Heart left ventricle (tissue), 16 donors: ENCODE measurements around the gene RTL10. TPM values are rescaled to one million over a fixed set of nuclear protein-coding genes. Genes with fewer than 3 reads are reported as not detected.

Source experiments
- ATAC-seq, 4 donors: fragments of 200-7000 bp; cut with Tn5 transposase; one replicate each; pipeline ENCODE4 v1.9.1; 2020 to 2022; ENCODE audit warnings: moderate library complexity in 4 of 4, mild to moderate bottlenecking in 3 of 4, moderate number of reproducible peaks in 1 of 4
- DNase-seq, 5 donors: peaks; one replicate each; pipeline ENCODE4 v3.0.0-alpha.2; 2020
- H3K27ac ChIP-seq, 12 donors: fragments of 200-600 bp; sonication (generic) in 4 of 12; one replicate each; pipeline versions ENCODE4 v1.5.0 to v1.8.0; 2016 to 2022; ENCODE audit warnings: mild to moderate bottlenecking in 2 of 12
- H3K27me3 ChIP-seq, 9 donors: fragments of 200-600 bp; sonication (generic) in 2 of 9; one replicate each; pipeline versions ENCODE4 v1.5.1 to v1.8.0; 2016 to 2022; ENCODE audit warnings: mild to moderate bottlenecking in 3 of 9
- H3K36me3 ChIP-seq, 9 donors: fragments of 200-600 bp; sonication (generic) in 2 of 9; one replicate each; pipeline versions ENCODE4 v1.5.0 to v1.8.0; 2018 to 2022; ENCODE audit warnings: mild to moderate bottlenecking in 2 of 9
- H3K4me1 ChIP-seq, 12 donors: fragments of 200-600 bp; sonication (generic) in 4 of 12; one replicate each; pipeline versions ENCODE4 v1.5.0 to v1.8.0; 2016 to 2022; ENCODE audit warnings: mild to moderate bottlenecking in 3 of 12
- H3K4me3 ChIP-seq, 12 donors: fragments of 200-600 bp; sonication (generic) in 4 of 12; one replicate each; pipeline versions ENCODE4 v1.5.0 to v1.8.0; 2017 to 2022; ENCODE audit warnings: mild to moderate bottlenecking in 9 of 12, moderate library complexity in 4 of 12
- H3K9me3 ChIP-seq, 12 donors: fragments of 200-600 bp; sonication (generic) in 4 of 12; one replicate each; pipeline versions ENCODE4 v1.5.0 to v1.8.0; 2016 to 2022; ENCODE audit warnings: mild to moderate bottlenecking in 1 of 12
- CTCF ChIP-seq, 12 donors: fragments of 200-600 bp; sonication (generic) in 4 of 12; IDR thresholded peaks; one replicate each; pipeline versions ENCODE4 v1.5.0 to v1.8.0; 2018 to 2022; ENCODE audit warnings: antibody characterized with exemption in 12 of 12, mild to moderate bottlenecking in 5 of 12
- POLR2A ChIP-seq, 2 donors: fragments of 450-650 bp; IDR thresholded peaks; one replicate each; pipeline ENCODE4 v1.6.1; 2017; ENCODE audit warnings: antibody characterized with exemption in 2 of 2, mild to moderate bottlenecking in 2 of 2, moderate library complexity in 2 of 2
- WGBS, 4 donors: extraction: QIAGEN DNeasy Blood & Tissue Kit in 2 of 4; methylation state at CpG; one replicate each; pipeline versions ENCODE4 v1.1.5 to v1.1.7; 2013 to 2018; 5-methylcytosine and 5-hydroxymethylcytosine counted together
- intact Hi-C, 10 donors: fragments of 100-400 bp; cut with DNase I; formaldehyde crosslinking; loops; one replicate each; pipeline versions ENCODE4 v1.11.1 to v1.14.2; 2022
- polyA plus RNA-seq, 2 donors: library from polyadenylated mRNA; stranded (reverse); fragments of 200-250 nt; gene quantifications; one replicate each; pipeline ENCODE4 v1.2.3, GENCODE V29; 2013
- total RNA-seq, 9 donors: library from RNA; depleted of rRNA in 2 of 9; stranded (reverse); fragments of >200 nt in 2 of 9; fragmentation: NEBNext Ultra II Directional in 3 of 9; extraction: Animal tissue kit (Norgen Biotek cat#: 25700) in 3 of 9; gene quantifications; one replicate each; pipeline versions ENCODE4 v1.1.0 to v1.2.4, GENCODE V29; 2016 to 2023
- donor health status: ischemic (EF 13 %, LVEDD 7.1; RV severe dilation, severe dysfunction).
- donor health status: healthy with polysubstance abuse.
- donor health status: DM: no; HTN: yes; CAD: no.
- donor health status: DM: no; HTN: no; CAD: no.
- donor health status: ischemic (EF 25% LVEDD 6.9; RV normal size, moderate dysfunction).
- donor health status: ischemic (EF 25% LVEDD 5.7; RV mildly dilated, moderate dysfunction).
- donor health status: healthy.
- donor health status: DM: yes; HTN: yes; CAD: no.
- donor health status: ischemic (EF 35%, LVEDD 5.7; RV mildly dilated, moderate dysfunction).
- donor health status: nonischemic (EF 11% LVEDD 7.7; RV severe dilation, severe dysfunction).
- donor health status: DM: yes; HTN: yes; CAD: no.
- donor health status: PGD.
- donor health status: ischemic (EF 29% LVEDD 5.4; RV normal size, mild dysfunction).
- donor health status: nonischemic (EF 23%, LVEDD 6.1; RV moderate dilation, normal function).

The RTL10 gene
- total and polyA plus RNA-seq, 11 donors: 4.6 to 11.6 (median 7.5) TPM

- H3K36me3 ChIP-seq: no peaks in the 10 kb centered on the region
- intact Hi-C loops: no loop called here
- H3K4me3 ChIP-seq: no peak overlapping the region
- no peaks in the 10 kb centered on the region for H3K4me1 ChIP-seq
- no peak overlapping the region for H3K27ac ChIP-seq
- H3K9me3 ChIP-seq: no peaks in the 10 kb centered on the region
- TF ChIP-seq POLR2A (IDR thresholded peaks at IDR 0.05) (no peak), CTCF (IDR thresholded peaks at IDR 0.05) (no peak)
- ATAC-seq (no peak), DNase-seq (no peak)
- H3K27me3 ChIP-seq: no peaks in the 10 kb centered on the region
- WGBS, 4 donors: 89 to 95% (median 94%) methylated on average over 7 of the region's 7 CpGs
These were observed 28.6 kb downstream of the RTL10 start for GRCh38 chr22:19825904-19826618.

- H3K27ac ChIP-seq: no peak overlapping the region
- WGBS, 4 donors: 90 to 98% (median 95%) methylated on average over 8 of the region's 8 CpGs
- no peaks in the 10 kb centered on the region for H3K9me3 ChIP-seq
- no peaks in the 10 kb centered on the region for H3K36me3 ChIP-seq
- H3K4me1 ChIP-seq: no peaks in the 10 kb centered on the region
- intact Hi-C loops: no loop called here
- H3K27me3 ChIP-seq: no peaks in the 10 kb centered on the region
- ATAC-seq: no peak
- no peak for TF ChIP-seq CTCF (IDR thresholded peaks at IDR 0.05)
- no peak for TF ChIP-seq POLR2A (IDR thresholded peaks at IDR 0.05)
- DNase-seq: peak in 1 of 5 donors; percentile 56
- no peak overlapping the region for H3K4me3 ChIP-seq
These were observed 29.7 kb downstream of the RTL10 start for GRCh38 chr22:19824926-19825339.

GRCh38 chr22:19824212-19824925, 30.3 kb downstream of the RTL10 start:
- intact Hi-C loops: no loop called here
- Histone ChIP-seq H3K36me3 (no peaks in the 10 kb centered on the region), H3K4me1 (no peaks in the 10 kb centered on the region), H3K9me3 (no peaks in the 10 kb centered on the region), H3K4me3 (no peak overlapping the region), H3K27ac (no peak overlapping the region), H3K27me3 (no peaks in the 10 kb centered on the region)
- DNase-seq (peak in 3 of 5 donors; percentile 13 to 45 (median 16)), ATAC-seq (no peak)
- TF ChIP-seq CTCF (IDR thresholded peaks at IDR 0.05) (no peak), POLR2A (IDR thresholded peaks at IDR 0.05) (no peak)
- 83 to 88% (median 86%) methylated on average over 14 to 16 of the region's 16 CpGs for WGBS, 4 donors

- no peak for ATAC-seq
These were observed 30.8 kb downstream of the RTL10 start for GRCh38 chr22:19823902-19824211.

More at GRCh38 chr22:19823902-19824211, 30.8 kb downstream of the RTL10 start:
- Histone ChIP-seq H3K9me3 (no peaks in the 10 kb centered on the region), H3K4me1 (no peaks in the 10 kb centered on the region), H3K27me3 (no peaks in the 10 kb centered on the region), H3K4me3 (no peak overlapping the region), H3K36me3 (no peaks in the 10 kb centered on the region), H3K27ac (no peak overlapping the region)
- intact Hi-C loops: no loop called here
- TF ChIP-seq POLR2A (IDR thresholded peaks at IDR 0.05) (no peak), CTCF (IDR thresholded peaks at IDR 0.05) (no peak)
- WGBS, 4 donors: 95 to 99% (median 97%) methylated on average over 6 to 9 of the region's 9 CpGs
- DNase-seq: no peak
